Left renal cortex interstitium (tissue), 4 donors: ENCODE results near the gene SCN4A. TPM values are rescaled to one million over a fixed set of nuclear protein-coding genes. Genes with fewer than 3 reads are reported as not detected.
A peak's percentile ranks its signal among the peaks of the same experiment; 100 is the strongest.
"Not testable (repeated sequence)": the region's sequence is repeated elsewhere in the genome, so short reads cannot be mapped to it uniquely, and the experiment has no call there.

Experiments used
- DNase-seq, 4 donors: peaks; one replicate each; pipeline ENCODE4 v3.0.0-alpha.2; 2013; ENCODE audit warnings: low read depth in 4 of 4, low spot score in 2 of 4, missing footprints in 1 of 4
- polyA plus RNA-seq, 4 donors: library from polyadenylated mRNA; unstranded; fragments of 120-200 nt; gene quantifications; one replicate each; pipeline ENCODE4 v1.2.1, GENCODE V29; 2013; ENCODE audit not compliant: insufficient read length in 4 of 4

The SCN4A gene
- polyA plus RNA-seq, 4 donors: 0.99 to 1.3 (median 1.2) TPM

- DNase-seq: peak in 3 of 4 donors; percentile 13 to 21 (median 21)
Measured at GRCh38 chr17:63919311-63919723, 53.4 kb downstream of the SCN4A start.

GRCh38 chr17:63918789-63919305 lies 53.9 kb downstream of the SCN4A start, which contains the start of gene GH1:
GH1 (minus strand) TSS chr17:63918839; CDS start chr17:63918776, 63 bp downstream.
- DNase-seq: not testable (repeated sequence)

- DNase-seq: no peak
Measured at GRCh38 chr17:63918305-63918704, 54.4 kb downstream of the SCN4A start.

- DNase-seq: no peak
Measured at GRCh38 chr17:63917646-63918045, 55.1 kb downstream of the SCN4A start.

GRCh38 chr17:63917206-63917605 lies 55.5 kb downstream of the SCN4A start:
- DNase-seq: not testable (repeated sequence)

GRCh38 chr17:63916566-63917185 lies 56.0 kb downstream of the SCN4A start:
- DNase-seq: no peak

- not testable (repeated sequence) for DNase-seq
Measured at GRCh38 chr17:63915753-63916152, 57.0 kb downstream of the SCN4A start.

- DNase-seq: no peak
Measured at GRCh38 chr17:63914471-63914870, 58.2 kb downstream of the SCN4A start.

GRCh38 chr17:63911657-63912100 lies 61.0 kb downstream of the SCN4A start:
- peak in 1 of 4 donors; percentile 12 for DNase-seq

GRCh38 chr17:63911041-63911635 lies 61.6 kb downstream of the SCN4A start, which contains the start of gene CSHL1:
CSHL1 (minus strand) TSS chr17:63911258; CDS start chr17:63911196, 62 bp downstream.
- DNase-seq: no peak

- no peak for DNase-seq
Measured at GRCh38 chr17:63910096-63910495, 62.6 kb downstream of the SCN4A start.

GRCh38 chr17:63909586-63909985 lies 63.1 kb downstream of the SCN4A start:
- DNase-seq: not testable (repeated sequence)

- DNase-seq: not testable (repeated sequence)
Measured at GRCh38 chr17:63907161-63907778, 65.4 kb downstream of the SCN4A start.

GRCh38 chr17:63904796-63905195 lies 67.9 kb downstream of the SCN4A start:
- not testable (repeated sequence) for DNase-seq

GRCh38 chr17:63903787-63904201 lies 68.9 kb downstream of the SCN4A start:
- DNase-seq: not testable (repeated sequence)

- not testable (repeated sequence) for DNase-seq
Measured at GRCh38 chr17:63901971-63902370, 70.7 kb downstream of the SCN4A start.

GRCh38 chr17:63898899-63899798 lies 73.6 kb downstream of the SCN4A start:
- not testable (repeated sequence) for DNase-seq

GRCh38 chr17:63896524-63897354 lies 76.0 kb downstream of the SCN4A start, which contains the start of gene CSH1:
CSH1 (minus strand) TSS chr17:63896574; CDS start chr17:63896511, 63 bp downstream.
- not testable (repeated sequence) for DNase-seq

GRCh38 chr17:63894821-63895220 lies 77.9 kb downstream of the SCN4A start:
- not testable (repeated sequence) for DNase-seq
